PC-3 (cell line): ENCODE measurements around the gene ARHGAP32. TPM values are rescaled to one million over a fixed set of nuclear protein-coding genes. Genes with fewer than 3 reads are reported as not detected.
"Not testable (repeated sequence)": the region's sequence is repeated elsewhere in the genome, so short reads cannot be mapped to it uniquely, and the experiment has no call there.

Experiments used
- ATAC-seq: fragments of 200-7000 bp; cut with Tn5 transposase; 2 replicates; pipeline ENCODE4 v1.9.1; 2020; ENCODE audit warnings: mild to moderate bottlenecking, moderate library complexity
- BruUV-seq: library from RNA; stranded (reverse); fragments of 400-500 nt; replicated peaks from 2 replicates; lab custom pipeline; 2021; lab: Mats Ljungman, UMichigan
- CTCF ChIA-PET: fragments of 300-600 bp; sonication (Branson Sonifier 250); formaldehyde crosslinking; loops from one replicate; lab custom pipeline; 2022; ENCODE audit warnings: antibody characterized with exemption; lab: Charles Lee
- POLR2A ChIA-PET: fragments of 300-600 bp; sonication (Branson Sonifier 250); formaldehyde crosslinking; loops from one replicate; lab custom pipeline; 2022; ENCODE audit warnings: antibody characterized with exemption; ENCODE audit not compliant: unreplicated experiment; lab: Charles Lee
- DNase-seq: peaks from one replicate; pipeline ENCODE4 v3.0.0-alpha.2; 2015
- H2AFZ ChIP-seq: fragments of 300-600 bp; sonication (generic); 2 replicates; pipeline ENCODE4 v1.6.0; 2016; ENCODE audit warnings: antibody characterized with exemption, low read length
- H3F3A ChIP-seq: fragments of 300-600 bp; sonication (generic); one replicate; pipeline ENCODE4 v1.6.0; 2017; ENCODE audit warnings: antibody characterized with exemption, low read length, control low read depth, mild to moderate bottlenecking; ENCODE audit not compliant: unreplicated experiment
- H3K27ac ChIP-seq: fragments of 300-600 bp; sonication (generic); 2 replicates; pipeline ENCODE4 v1.5.1; 2016; ENCODE audit warnings: mild to moderate bottlenecking, low read length
- H3K27me3 ChIP-seq: fragments of 300-600 bp; sonication (generic); 2 replicates; pipeline ENCODE4 v1.6.1; 2016; ENCODE audit warnings: low read length, mixed read lengths
- H3K36me3 ChIP-seq: fragments of 300-600 bp; sonication (generic); 2 replicates; pipeline ENCODE4 v1.6.1; 2016; ENCODE audit warnings: low read depth, mixed run types, low read length, mixed read lengths
- H3K4me1 ChIP-seq: fragments of 300-600 bp; sonication (generic); 2 replicates; pipeline ENCODE4 v1.5.1; 2016; ENCODE audit warnings: low read length; ENCODE audit not compliant: insufficient read depth
- H3K4me2 ChIP-seq: fragments of 300-600 bp; sonication (generic); 2 replicates; pipeline ENCODE4 v1.6.0; 2016; ENCODE audit warnings: low read length
- H3K4me3 ChIP-seq: fragments of 300-600 bp; sonication (generic); 2 replicates; pipeline ENCODE4 v1.5.1; 2016; ENCODE audit warnings: mild to moderate bottlenecking, low read length, mixed read lengths
- H3K79me2 ChIP-seq: fragments of 300-600 bp; sonication (generic); 2 replicates; pipeline ENCODE4 v1.6.1; 2017; ENCODE audit warnings: low read length, mixed read lengths
- H3K9ac ChIP-seq: fragments of 300-600 bp; sonication (generic); 2 replicates; pipeline ENCODE4 v1.6.0; 2016; ENCODE audit warnings: mild to moderate bottlenecking, low read length
- H3K9me2 ChIP-seq: fragments of 300-600 bp; sonication (generic); replicated peaks from 2 replicates; pipeline ENCODE4 v1.6.1; 2016; ENCODE audit warnings: mixed run types, low read length, mixed read lengths
- H3K9me3 ChIP-seq: fragments of 300-600 bp; sonication (generic); 2 replicates; pipeline ENCODE4 v1.6.1; 2016; ENCODE audit warnings: low read length, mixed read lengths
- H4K20me1 ChIP-seq: fragments of 300-600 bp; sonication (generic); 2 replicates; pipeline ENCODE4 v1.6.1; 2016; ENCODE audit warnings: low read length, mixed read lengths
- CTCF ChIP-seq: fragments of 300-600 bp; sonication (generic); conservative IDR thresholded peaks from 2 replicates; pipeline ENCODE4 v1.5.1; 2017; ENCODE audit warnings: antibody characterized with exemption, low read depth, mild to moderate bottlenecking, low read length
- EZH2 ChIP-seq: fragments of 300-600 bp; sonication (generic); IDR thresholded peaks from one replicate; pipeline ENCODE4 v1.6.1; 2017; ENCODE audit warnings: antibody characterized with exemption, mild to moderate bottlenecking, low read length; ENCODE audit not compliant: unreplicated experiment
- EZH2phosphoT487 ChIP-seq: fragments of 300-600 bp; sonication (generic); IDR thresholded peaks from 2 replicates; pipeline ENCODE4 v1.6.1; 2018; ENCODE audit warnings: mild to moderate bottlenecking, antibody characterized with exemption, low read length, borderline replicate concordance
- intact Hi-C: fragments of 100-400 bp; cut with micrococcal nuclease; formaldehyde crosslinking; loops from 2 replicates; pipeline ENCODE4 v1.9.0; 2023
- total RNA-seq: library from RNA; depleted of rRNA; stranded (reverse); fragments of >200 nt; gene quantifications from 2 replicates; pipeline ENCODE4 v1.2.3, GENCODE V29; 2014

The ARHGAP32 gene
- total RNA-seq, 1 experiment from 2014 or later, result 13.7 TPM

GRCh38 chr11:129012880-129013279, 179.2 kb downstream of the ARHGAP32 start:
- peaks cover 11% of the 10 kb centered on the region for H3F3A ChIP-seq
- peak overlapping the region; percentile 3; the same call in 1 of the 2 replicates for H3K4me3 ChIP-seq
- TF ChIP-seq EZH2 (no peak), EZH2phosphoT487 (no peak), CTCF (no peak)
- BruUV-seq, result no TSS peak
- H3K27me3 ChIP-seq, result no peaks in the 10 kb centered on the region
- peak overlapping the region; percentile 38 for H3K9ac ChIP-seq
- POLR2A ChIA-PET, result no interaction called here
- peak overlapping the region; percentile 90 for H3K27ac ChIP-seq
- DNase-seq, result no peak
- ATAC-seq, result no peak
- peaks cover 52% of the 10 kb centered on the region for H3K4me1 ChIP-seq
- no peaks in the 10 kb centered on the region for H3K9me3 ChIP-seq
- H3K36me3 ChIP-seq, result no peaks in the 10 kb centered on the region
- H3K79me2 ChIP-seq, result peaks cover 34% of the 10 kb centered on the region
- no peaks in the 10 kb centered on the region for H3K9me2 ChIP-seq
- CTCF ChIA-PET, result no interaction called here
- H3K4me2 ChIP-seq, result peak overlapping the region; percentile 73
- H2AFZ ChIP-seq, result no peak overlapping the region
- intact Hi-C loops, result no loop called here
- H4K20me1 ChIP-seq, result no peaks in the 10 kb centered on the region

DNA sequence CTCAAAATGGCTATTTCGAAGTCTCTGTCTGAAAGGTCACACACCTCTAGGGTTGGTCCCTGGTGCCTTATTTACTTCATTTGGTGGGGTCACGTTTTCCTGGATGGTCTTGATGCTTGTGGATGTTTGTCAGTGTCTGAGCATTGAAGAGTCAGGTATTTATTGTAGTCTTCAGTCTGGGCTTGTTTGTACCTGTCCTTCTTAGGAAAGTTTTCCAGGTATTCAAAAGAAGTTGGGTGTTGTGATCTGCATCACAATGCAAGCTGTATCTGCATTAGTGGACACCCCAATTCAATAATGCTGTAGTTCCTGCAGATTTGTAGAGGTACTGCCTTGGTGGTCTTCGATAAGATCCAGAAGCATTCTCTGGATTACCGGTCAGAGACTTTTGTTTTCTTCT, 186.0 kb downstream of the ARHGAP32 start:
- ChIA-PET POLR2A (no interaction called here), CTCF (no interaction called here)
- peaks cover 10% of the 10 kb centered on the region; the same call in 1 of the 2 replicates for H3K9me3 ChIP-seq
- no peak overlapping the region for H3K27ac ChIP-seq
- DNase-seq, result no peak
- intact Hi-C loops, result no loop called here
- no peak for TF ChIP-seq EZH2
- no peak for TF ChIP-seq EZH2phosphoT487
- no peak for TF ChIP-seq CTCF
- no peaks in the 10 kb centered on the region for H3F3A ChIP-seq
- no peaks in the 10 kb centered on the region for H3K27me3 ChIP-seq
- no peaks in the 10 kb centered on the region for H3K9me2 ChIP-seq
- H4K20me1 ChIP-seq, result no peaks in the 10 kb centered on the region
- no peaks in the 10 kb centered on the region for H3K36me3 ChIP-seq
- no peak overlapping the region for H3K4me3 ChIP-seq
- BruUV-seq, result no TSS peak
- no peak overlapping the region for H3K4me2 ChIP-seq
- no peak overlapping the region for H3K9ac ChIP-seq
- H3K4me1 ChIP-seq, result no peaks in the 10 kb centered on the region
- peaks cover 3% of the 10 kb centered on the region; the same call in 1 of the 2 replicates for H3K79me2 ChIP-seq
- H2AFZ ChIP-seq, result no peak overlapping the region
- no peak for ATAC-seq

DNA sequence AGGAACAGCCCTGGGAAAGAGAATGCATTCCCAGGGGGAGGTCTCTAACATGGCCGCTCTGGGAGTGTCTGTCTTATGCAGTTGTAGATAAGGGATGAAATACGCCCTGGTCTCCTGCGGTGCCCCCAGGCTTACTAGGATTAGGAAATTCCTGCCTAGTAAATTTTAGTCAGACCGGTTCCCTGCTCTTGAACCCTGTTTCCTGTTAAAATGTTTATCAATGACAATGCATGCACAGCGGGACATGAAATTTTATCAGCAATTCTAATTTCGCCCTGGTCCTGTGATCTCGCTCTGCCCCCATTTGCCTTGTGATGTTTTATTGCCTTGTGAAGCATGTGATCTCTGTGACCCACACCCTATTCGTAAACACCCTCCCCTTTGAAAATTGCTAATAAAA, 193.0 kb downstream of the ARHGAP32 start:
- CTCF ChIA-PET, result not testable (repeated sequence)

More for the DNA sequence above, 193.0 kb downstream of the ARHGAP32 start:
- Histone ChIP-seq H3K9me3 (peaks cover 25% of the 10 kb centered on the region), H3K36me3 (peaks cover 17% of the 10 kb centered on the region)
- intact Hi-C loops, H2AFZ ChIP-seq, H3F3A ChIP-seq, DNase-seq, H3K27ac ChIP-seq, POLR2A ChIA-PET, H3K27me3 ChIP-seq, H3K4me2 ChIP-seq, H3K9ac ChIP-seq, H3K4me3 ChIP-seq, H3K79me2 ChIP-seq, H4K20me1 ChIP-seq, BruUV-seq, H3K9me2 ChIP-seq, ATAC-seq, H3K4me1 ChIP-seq: not testable (repeated sequence)
